ENCODE measurements around the gene CRYGN.

The CRYGN gene, protein sequence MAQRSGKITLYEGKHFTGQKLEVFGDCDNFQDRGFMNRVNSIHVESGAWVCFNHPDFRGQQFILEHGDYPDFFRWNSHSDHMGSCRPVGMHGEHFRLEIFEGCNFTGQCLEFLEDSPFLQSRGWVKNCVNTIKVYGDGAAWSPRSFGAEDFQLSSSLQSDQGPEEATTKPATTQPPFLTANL

DNA sequence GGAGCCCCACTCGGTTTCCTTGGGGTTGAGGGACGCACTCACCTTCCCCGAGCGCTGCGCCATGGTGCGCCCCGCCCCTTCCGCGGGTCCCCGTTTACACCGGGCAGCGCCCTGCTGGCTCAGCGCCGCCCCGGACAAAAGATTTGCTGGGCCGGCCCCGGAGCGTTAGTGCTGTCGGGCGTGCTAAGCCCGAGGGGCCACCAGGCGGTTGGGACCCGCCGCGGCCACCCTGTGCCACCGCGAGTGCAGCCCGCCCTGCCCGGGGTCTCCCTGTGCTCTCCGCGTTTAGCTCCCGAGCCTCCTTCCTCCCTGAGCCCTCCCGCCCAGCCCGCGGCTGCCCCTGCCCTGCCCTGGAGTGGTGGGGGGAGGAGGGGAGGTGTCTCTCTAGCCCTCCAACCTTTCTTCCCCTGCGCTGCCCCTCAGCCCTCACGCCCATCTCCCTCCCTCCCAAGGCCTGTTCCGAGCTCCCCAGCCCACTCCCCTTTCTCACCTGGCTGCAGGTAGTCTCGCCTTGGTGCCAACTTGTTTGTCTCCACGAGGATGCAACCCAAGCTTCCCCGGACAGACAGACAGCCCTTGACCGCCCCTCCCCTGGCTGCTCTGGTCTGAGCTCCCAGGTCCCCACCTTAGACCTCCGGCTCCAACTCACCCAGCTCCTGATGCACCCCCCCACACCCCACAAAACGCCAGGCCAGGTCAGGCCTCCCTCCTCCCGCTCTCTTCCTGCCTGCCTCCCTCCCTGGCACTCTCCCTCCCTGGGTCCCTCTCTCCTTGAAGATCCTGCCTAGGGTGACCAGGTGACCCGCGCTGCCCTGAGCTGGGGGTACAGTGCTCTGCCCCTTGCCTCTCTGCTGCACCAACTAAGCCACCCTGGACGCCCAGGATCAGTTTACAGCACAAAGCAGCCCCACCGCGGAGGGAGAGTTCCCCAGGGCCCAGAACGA, at the start of gene CRYGN:
TSS of gene CRYGN (minus strand) at position 287 of the 944 bp plus-strand sequence. CDS start at position 63, 224 bp downstream.
- H3K4me3 ChIP-seq (ENCODE audit: low read length), result peak within 1 kb of the TSS; percentile 20
- no peak for DNase-seq (ENCODE audit: low read depth)
- TF ChIP-seq, protein P1, sequence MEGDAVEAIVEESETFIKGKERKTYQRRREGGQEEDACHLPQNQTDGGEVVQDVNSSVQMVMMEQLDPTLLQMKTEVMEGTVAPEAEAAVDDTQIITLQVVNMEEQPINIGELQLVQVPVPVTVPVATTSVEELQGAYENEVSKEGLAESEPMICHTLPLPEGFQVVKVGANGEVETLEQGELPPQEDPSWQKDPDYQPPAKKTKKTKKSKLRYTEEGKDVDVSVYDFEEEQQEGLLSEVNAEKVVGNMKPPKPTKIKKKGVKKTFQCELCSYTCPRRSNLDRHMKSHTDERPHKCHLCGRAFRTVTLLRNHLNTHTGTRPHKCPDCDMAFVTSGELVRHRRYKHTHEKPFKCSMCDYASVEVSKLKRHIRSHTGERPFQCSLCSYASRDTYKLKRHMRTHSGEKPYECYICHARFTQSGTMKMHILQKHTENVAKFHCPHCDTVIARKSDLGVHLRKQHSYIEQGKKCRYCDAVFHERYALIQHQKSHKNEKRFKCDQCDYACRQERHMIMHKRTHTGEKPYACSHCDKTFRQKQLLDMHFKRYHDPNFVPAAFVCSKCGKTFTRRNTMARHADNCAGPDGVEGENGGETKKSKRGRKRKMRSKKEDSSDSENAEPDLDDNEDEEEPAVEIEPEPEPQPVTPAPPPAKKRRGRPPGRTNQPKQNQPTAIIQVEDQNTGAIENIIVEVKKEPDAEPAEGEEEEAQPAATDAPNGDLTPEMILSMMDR (IDR thresholded peaks at IDR 0.05; ENCODE audit: insufficient read depth, low read depth, low read length, missing control alignments), result no peak

DNA sequence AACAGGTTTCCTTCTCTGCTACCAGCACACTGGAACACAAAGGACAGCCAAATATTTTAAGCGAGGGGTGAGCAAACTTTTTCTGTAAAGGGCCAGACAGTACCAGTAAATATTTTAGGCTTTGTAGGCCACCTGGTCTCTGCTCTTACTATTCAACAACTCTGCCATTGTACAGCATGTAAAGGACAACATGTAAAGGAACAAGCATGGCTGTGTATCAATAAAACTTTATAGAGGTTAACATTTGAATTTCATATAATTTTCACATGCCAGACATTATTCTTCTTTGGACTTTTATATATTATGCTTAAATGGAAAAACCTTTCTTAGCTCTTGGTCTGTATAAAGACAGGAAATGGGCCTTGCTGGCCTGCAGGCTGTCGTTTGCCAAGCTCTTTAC, 49.6 kb upstream of the CRYGN start:
- H3K4me3 ChIP-seq (ENCODE audit: low read length), result no peak overlapping the region
- no peak for DNase-seq (ENCODE audit: low read depth)
- TF ChIP-seq, protein P1 (IDR thresholded peaks at IDR 0.05; ENCODE audit: insufficient read depth, low read depth, low read length, missing control alignments), result no peak

DNA sequence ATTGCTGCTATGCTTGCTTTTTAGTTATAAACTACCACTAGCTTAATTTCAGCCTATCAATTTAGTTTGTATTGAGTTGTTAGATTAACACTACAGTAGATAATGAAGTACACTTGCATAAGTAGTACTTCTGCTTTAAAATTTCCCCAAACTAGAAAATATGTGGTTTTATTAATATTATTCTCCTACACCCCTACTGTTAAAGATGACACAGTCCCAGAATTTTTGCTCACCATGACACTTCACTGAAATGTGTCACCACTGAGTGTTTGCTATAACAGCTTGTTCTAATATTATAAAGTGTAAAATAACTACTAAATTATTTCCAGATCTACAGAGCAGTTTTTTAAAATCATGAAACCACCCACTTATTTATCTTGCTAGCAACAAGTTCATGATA, 48.2 kb upstream of the CRYGN start:
- no peak overlapping the region for H3K4me3 ChIP-seq (ENCODE audit: low read length)
- DNase-seq (ENCODE audit: low read depth), result no peak
- TF ChIP-seq, protein P1 (IDR thresholded peaks at IDR 0.05; ENCODE audit: insufficient read depth, low read depth, low read length, missing control alignments), result no peak

DNA sequence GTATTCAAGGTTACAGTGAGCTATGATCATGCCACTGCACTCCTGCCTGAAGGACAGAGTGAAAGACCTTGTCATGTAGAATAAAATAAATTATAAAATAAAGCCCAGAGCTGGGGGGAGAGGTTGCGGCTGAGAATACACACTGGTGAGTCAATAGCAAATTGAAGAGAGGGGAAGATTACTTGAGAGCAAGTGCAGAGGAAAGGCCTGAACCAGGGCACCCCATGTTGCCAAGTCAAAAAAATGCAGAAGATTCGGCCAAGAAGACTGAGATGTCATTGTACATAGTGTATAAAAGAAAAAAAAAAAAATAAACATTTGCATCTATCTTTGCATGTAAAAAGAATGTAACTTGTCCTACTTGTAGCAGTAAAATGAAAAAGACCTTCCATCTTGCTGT, 47.3 kb upstream of the CRYGN start:
- H3K4me3 ChIP-seq (ENCODE audit: low read length), result no peak overlapping the region
- no peak for DNase-seq (ENCODE audit: low read depth)
- TF ChIP-seq, protein P1 (IDR thresholded peaks at IDR 0.05; ENCODE audit: insufficient read depth, low read depth, low read length, missing control alignments), result no peak

DNA sequence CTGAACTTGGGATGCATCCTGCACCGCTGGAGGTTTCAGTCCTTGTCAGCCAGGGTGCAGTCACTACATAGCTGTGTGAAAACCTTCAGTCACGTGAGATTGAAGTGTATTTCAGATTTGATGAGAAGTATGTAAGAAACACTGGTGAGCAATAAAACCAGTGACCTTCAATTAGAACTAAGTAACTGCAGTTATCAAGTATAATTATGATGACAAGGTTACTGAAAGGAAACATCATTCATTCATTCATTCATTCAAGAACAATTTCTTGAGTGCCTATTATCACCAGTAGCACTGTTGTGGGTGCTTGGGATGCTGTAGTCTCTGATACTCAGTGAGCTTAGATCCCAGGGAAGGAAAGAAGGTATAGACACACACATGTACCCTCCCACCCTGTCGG, 46.1 kb upstream of the CRYGN start:
- TF ChIP-seq, protein P1 (IDR thresholded peaks at IDR 0.05; ENCODE audit: insufficient read depth, low read depth, low read length, missing control alignments), result no peak
- H3K4me3 ChIP-seq (ENCODE audit: low read length), result no peak overlapping the region
- no peak for DNase-seq (ENCODE audit: low read depth)

DNA sequence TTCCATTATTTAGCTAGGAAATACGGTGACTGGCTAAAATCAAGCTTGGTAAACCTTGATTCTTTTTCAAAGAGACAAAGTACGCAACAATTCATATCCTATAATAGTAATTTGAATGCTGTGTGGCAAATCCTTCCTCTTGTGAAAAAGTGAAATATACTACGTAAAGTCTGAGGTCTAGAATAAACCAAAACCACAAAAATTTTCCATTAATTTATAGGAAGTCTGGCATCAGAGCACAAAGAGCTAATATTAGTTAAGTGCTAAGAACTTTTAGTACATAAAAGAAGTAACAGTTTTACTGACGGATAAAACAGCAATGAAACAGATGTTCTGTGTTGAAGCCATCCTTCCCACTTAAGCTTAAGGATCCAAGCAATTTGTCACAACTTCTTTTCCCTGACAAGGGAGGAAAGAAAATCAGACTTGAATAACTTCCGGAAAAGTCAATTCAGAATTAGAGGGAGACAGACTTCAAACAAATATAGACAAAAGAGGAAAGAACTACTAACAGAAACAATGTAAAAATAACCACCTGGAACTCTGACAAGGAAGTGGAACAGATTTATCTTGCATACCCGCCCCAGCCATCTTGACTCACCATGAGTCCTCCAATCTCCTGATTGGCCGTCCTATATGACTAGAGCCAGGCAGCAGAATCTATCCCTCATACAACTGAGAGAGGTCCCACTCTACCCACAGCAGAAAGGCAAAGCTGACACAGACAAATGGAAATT, 45.2 kb upstream of the CRYGN start:
- TF ChIP-seq, protein P1 (IDR thresholded peaks at IDR 0.05; ENCODE audit: insufficient read depth, low read depth, low read length, missing control alignments), result no peak
- no peak overlapping the region for H3K4me3 ChIP-seq (ENCODE audit: low read length)
- peak; percentile 86 for DNase-seq (ENCODE audit: low read depth)
